Measurements from ENCODE around the gene UGDH.

Gene UGDH

DNA sequence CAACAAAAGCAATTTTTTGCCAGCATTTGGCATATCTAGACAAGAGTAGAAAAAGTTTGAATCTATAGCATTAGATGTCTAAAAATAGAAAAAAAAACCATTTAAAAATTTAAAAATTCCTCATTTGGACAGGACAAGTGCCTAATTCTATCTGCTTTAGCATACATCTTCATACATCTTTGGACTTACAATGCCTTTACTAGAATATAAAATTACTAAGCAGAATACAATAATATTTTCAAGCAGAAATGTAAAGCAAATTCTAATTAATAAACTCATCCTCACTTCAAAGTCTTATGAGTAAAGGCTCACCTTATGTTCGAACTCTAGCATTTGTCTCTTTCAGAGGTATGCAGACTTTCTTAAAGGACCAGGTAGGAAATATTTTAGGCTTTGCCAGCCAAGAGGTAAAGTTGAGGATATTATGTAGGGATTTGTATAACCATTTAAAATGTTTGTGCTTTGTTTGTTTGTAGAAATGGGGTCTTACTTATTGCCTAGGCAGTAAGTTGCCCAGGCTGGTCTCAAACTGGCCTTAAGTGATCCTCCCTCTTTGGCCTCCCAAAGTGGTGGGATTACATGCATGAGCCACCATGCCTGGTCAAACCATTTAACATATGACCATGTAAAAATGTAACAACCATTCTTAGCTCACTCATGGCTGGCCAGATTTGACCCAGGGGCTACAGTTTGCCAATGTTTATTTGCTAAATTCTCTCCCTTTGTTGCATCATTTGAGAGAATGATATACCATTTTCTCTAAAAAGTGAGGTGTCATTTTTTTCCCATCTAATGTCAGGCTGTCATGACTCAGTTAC, 29.1 kb downstream of the UGDH start:
- no peak overlapping the region for H3K27ac ChIP-seq (ENCODE audit: low read length)
- no peaks in the 10 kb centered on the region for H3K9me2 ChIP-seq (replicated peaks; ENCODE audit: insufficient read depth, low read length)
- H3K27me3 ChIP-seq (replicated peaks; ENCODE audit: insufficient read depth, low read length), result no peaks in the 10 kb centered on the region
- no peak overlapping the region for H3K9ac ChIP-seq (ENCODE audit: low read length)
- no peak overlapping the region for H2AFZ ChIP-seq (ENCODE audit: low read length)
- H3K79me2 ChIP-seq (ENCODE audit: low read length), result no peaks in the 10 kb centered on the region
- H3K4me3 ChIP-seq (ENCODE audit: low read length), result no peak overlapping the region
- H4K20me1 ChIP-seq (ENCODE audit: insufficient read depth, low read length), result no peaks in the 10 kb centered on the region
- TF ChIP-seq, protein P1, sequence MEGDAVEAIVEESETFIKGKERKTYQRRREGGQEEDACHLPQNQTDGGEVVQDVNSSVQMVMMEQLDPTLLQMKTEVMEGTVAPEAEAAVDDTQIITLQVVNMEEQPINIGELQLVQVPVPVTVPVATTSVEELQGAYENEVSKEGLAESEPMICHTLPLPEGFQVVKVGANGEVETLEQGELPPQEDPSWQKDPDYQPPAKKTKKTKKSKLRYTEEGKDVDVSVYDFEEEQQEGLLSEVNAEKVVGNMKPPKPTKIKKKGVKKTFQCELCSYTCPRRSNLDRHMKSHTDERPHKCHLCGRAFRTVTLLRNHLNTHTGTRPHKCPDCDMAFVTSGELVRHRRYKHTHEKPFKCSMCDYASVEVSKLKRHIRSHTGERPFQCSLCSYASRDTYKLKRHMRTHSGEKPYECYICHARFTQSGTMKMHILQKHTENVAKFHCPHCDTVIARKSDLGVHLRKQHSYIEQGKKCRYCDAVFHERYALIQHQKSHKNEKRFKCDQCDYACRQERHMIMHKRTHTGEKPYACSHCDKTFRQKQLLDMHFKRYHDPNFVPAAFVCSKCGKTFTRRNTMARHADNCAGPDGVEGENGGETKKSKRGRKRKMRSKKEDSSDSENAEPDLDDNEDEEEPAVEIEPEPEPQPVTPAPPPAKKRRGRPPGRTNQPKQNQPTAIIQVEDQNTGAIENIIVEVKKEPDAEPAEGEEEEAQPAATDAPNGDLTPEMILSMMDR (IDR thresholded peaks at IDR 0.05; ENCODE audit: low read length), result no peak
- TF ChIP-seq EZH2phosphoT487 (IDR thresholded peaks at IDR 0.05; ENCODE audit: low read length) (no peak), EZH2 (optimal IDR thresholded peaks at IDR 0.05; ENCODE audit: low read depth, low read length) (no peak)
- H3K9me3 ChIP-seq (replicated peaks; ENCODE audit: insufficient read depth, low read length), result no peaks in the 10 kb centered on the region
- no peak overlapping the region for H3K4me2 ChIP-seq (ENCODE audit: low read depth, low read length)
- H3K36me3 ChIP-seq (replicated peaks; ENCODE audit: insufficient read depth, low read length), result no peaks in the 10 kb centered on the region
- no peaks in the 10 kb centered on the region for H3F3A ChIP-seq (ENCODE audit: insufficient read depth, low read length)
- DNase-seq, result no peak
- no peaks in the 10 kb centered on the region for H3K4me1 ChIP-seq (ENCODE audit: low read length)

DNA sequence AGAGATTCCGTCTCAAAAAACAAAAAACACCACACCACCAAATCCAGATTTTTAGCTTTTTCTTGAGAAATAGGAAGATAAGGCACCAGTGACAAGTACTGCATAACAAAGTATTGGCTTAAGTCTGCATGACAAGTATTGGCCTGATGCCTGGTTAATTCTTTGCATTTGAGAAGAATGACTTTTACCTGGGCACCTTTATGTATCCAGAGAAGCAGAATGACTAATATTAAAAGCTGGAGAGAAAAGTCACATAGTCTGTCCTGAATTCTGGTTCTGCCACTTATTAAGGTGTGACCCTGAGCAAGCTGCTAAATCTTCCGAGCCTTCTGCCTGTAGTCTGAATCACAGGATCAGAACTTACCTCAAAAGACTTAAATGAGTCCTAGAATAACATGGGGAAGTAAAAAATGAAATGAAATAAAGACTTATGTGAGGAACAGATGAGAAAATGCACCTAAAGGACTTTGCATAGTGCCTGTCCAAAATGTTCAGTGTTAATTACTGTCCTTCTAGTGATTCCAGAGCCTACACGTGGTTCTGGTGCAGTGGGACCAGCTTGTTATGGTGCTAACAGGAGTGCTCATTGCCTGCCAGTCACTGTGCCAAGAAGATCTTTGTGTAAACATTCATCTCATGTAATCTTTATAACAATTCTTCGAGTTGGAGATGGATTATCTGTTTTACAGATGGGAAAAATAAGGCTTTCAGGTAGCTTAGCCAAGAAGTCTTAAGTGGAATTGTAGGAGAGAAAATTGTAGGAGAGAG, 31.6 kb downstream of the UGDH start:
- Histone ChIP-seq H3K79me2 (ENCODE audit: low read length) (no peaks in the 10 kb centered on the region), H3K9me2 (replicated peaks; ENCODE audit: insufficient read depth, low read length) (no peaks in the 10 kb centered on the region)

DNA sequence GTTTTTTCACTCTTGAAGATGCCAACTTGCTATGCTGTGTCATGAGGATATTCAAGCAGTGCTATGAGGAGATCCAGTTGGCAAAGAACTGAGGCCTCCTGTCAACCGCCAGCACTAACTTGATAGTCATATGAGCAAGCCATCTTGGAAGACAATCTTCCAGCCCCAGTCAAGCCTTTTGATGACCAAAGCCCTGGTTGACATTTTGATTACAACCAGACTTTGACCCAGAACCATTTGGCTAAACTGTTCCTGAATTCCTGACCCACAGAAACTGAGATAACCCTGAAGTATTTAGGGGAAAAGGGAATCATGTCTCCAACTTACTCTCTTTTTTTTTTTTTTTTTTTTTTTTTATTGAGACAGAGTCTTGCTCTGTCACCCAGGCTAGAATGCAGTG, 32.9 kb downstream of the UGDH start:
- Histone ChIP-seq H3K27me3 (replicated peaks; ENCODE audit: insufficient read depth, low read length) (no peaks in the 10 kb centered on the region), H3K9me2 (replicated peaks; ENCODE audit: insufficient read depth, low read length) (no peaks in the 10 kb centered on the region), H3K79me2 (ENCODE audit: low read length) (no peaks in the 10 kb centered on the region), H4K20me1 (ENCODE audit: insufficient read depth, low read length) (no peaks in the 10 kb centered on the region), H3F3A (ENCODE audit: insufficient read depth, low read length) (no peaks in the 10 kb centered on the region), H2AFZ (ENCODE audit: low read length) (no peak overlapping the region), H3K9ac (ENCODE audit: low read length) (no peak overlapping the region), H3K36me3 (replicated peaks; ENCODE audit: insufficient read depth, low read length) (no peaks in the 10 kb centered on the region), H3K9me3 (replicated peaks; ENCODE audit: insufficient read depth, low read length) (no peaks in the 10 kb centered on the region), H3K4me2 (ENCODE audit: low read depth, low read length) (no peak overlapping the region), H3K27ac (ENCODE audit: low read length) (no peak overlapping the region), H3K4me3 (ENCODE audit: low read length) (no peak overlapping the region), H3K4me1 (ENCODE audit: low read length) (no peaks in the 10 kb centered on the region)
- no peak for DNase-seq
- TF ChIP-seq EZH2phosphoT487 (IDR thresholded peaks at IDR 0.05; ENCODE audit: low read length) (no peak), EZH2 (optimal IDR thresholded peaks at IDR 0.05; ENCODE audit: low read depth, low read length) (no peak)
- TF ChIP-seq, protein P1 (IDR thresholded peaks at IDR 0.05; ENCODE audit: low read length), result no peak

More for the DNA sequence above, 31.6 kb downstream of the UGDH start:
- Histone ChIP-seq H3K9ac (ENCODE audit: low read length) (no peak overlapping the region), H3K4me1 (ENCODE audit: low read length) (no peaks in the 10 kb centered on the region), H3K36me3 (replicated peaks; ENCODE audit: insufficient read depth, low read length) (no peaks in the 10 kb centered on the region), H2AFZ (ENCODE audit: low read length) (no peak overlapping the region), H3F3A (ENCODE audit: insufficient read depth, low read length) (no peaks in the 10 kb centered on the region), H3K27ac (ENCODE audit: low read length) (no peak overlapping the region), H3K9me3 (replicated peaks; ENCODE audit: insufficient read depth, low read length) (no peaks in the 10 kb centered on the region), H4K20me1 (ENCODE audit: insufficient read depth, low read length) (no peaks in the 10 kb centered on the region), H3K27me3 (replicated peaks; ENCODE audit: insufficient read depth, low read length) (no peaks in the 10 kb centered on the region), H3K4me2 (ENCODE audit: low read depth, low read length) (no peak overlapping the region), H3K4me3 (ENCODE audit: low read length) (no peak overlapping the region)
- no peak for DNase-seq
- TF ChIP-seq EZH2 (optimal IDR thresholded peaks at IDR 0.05; ENCODE audit: low read depth, low read length), result no peak
